Testis (tissue), 5 donors: Measurements from ENCODE around the gene RESF1. TPM values are rescaled to one million over a fixed set of nuclear protein-coding genes. Genes with fewer than 3 reads are reported as not detected.

ENCODE experiments used
- DNase-seq: peaks from one replicate; pipeline ENCODE4 v3.0.0-alpha.2; 2019
- H3K27ac ChIP-seq, 2 donors: fragments of 200-600 bp; sonication (generic); one replicate each; pipeline ENCODE4 v1.5.1; 2019
- H3K27me3 ChIP-seq: fragments of 200-600 bp; sonication (generic); one replicate; pipeline ENCODE4 v1.5.1; 2019
- H3K36me3 ChIP-seq: fragments of 200-600 bp; sonication (generic); one replicate; pipeline ENCODE4 v1.5.1; 2017; ENCODE audit warnings: low read depth; ENCODE audit errors: missing control alignments
- H3K4me1 ChIP-seq: fragments of 200-600 bp; sonication (generic); one replicate; pipeline ENCODE4 v1.5.1; 2019
- H3K4me3 ChIP-seq, 2 donors: fragments of 200-600 bp; sonication (generic); one replicate each; pipeline ENCODE4 v1.5.1; 2017 to 2019
- H3K9me3 ChIP-seq: fragments of 200-600 bp; sonication (generic); one replicate; pipeline ENCODE4 v1.5.1; 2017
- POLR2A ChIP-seq: fragments of 450-650 bp; IDR thresholded peaks from one replicate; pipeline ENCODE4 v1.6.1; 2017; ENCODE audit warnings: antibody characterized with exemption, mild to moderate bottlenecking, moderate library complexity
- WGBS, 2 donors: methylation state at CpG; one replicate each; pipeline ENCODE4 v1.1.5; 2018; 5-methylcytosine and 5-hydroxymethylcytosine counted together
- intact Hi-C: fragments of 100-400 bp; cut with DNase I; formaldehyde crosslinking; loops from one replicate; pipeline ENCODE4 v1.15.1; 2023; ENCODE audit warnings: low total_unique reads
- long read RNA-seq, 2 donors: transcript quantifications; one replicate each; lab custom pipeline, GENCODE V29; 2026
- polyA plus RNA-seq: library from polyadenylated mRNA; stranded (reverse); fragments of 350-450 nt; fragmentation: Illumina TruSeq; extraction: RNeasy Lipid Tissue Mini Kit (QIAGEN cat#74804); gene quantifications from one replicate; pipeline ENCODE4 v1.2.3, GENCODE V29; 2014; ENCODE audit warnings: low read depth, low replicate concordance; ENCODE audit not compliant: insufficient read depth
- total RNA-seq, 2 donors: library from RNA; depleted of rRNA; stranded (reverse); fragments of >200 nt; gene quantifications; one replicate each; pipeline ENCODE4 v1.2.3, GENCODE V29; 2016
- TF ChIP-seq, protein P1 (sequence below), 3 experiments: fragments of 450-650 bp in 2 of 3; fragments of 200-600 bp in 1 of 3; sonication (generic) in 1 of 3; IDR thresholded peaks; one replicate each; pipeline ENCODE4 v1.5.1; 2016 to 2019; ENCODE audit warnings: antibody characterized with exemption in 3 of 3, mild to moderate bottlenecking in 2 of 3, moderate library complexity in 1 of 3

RESF1 gene, protein sequence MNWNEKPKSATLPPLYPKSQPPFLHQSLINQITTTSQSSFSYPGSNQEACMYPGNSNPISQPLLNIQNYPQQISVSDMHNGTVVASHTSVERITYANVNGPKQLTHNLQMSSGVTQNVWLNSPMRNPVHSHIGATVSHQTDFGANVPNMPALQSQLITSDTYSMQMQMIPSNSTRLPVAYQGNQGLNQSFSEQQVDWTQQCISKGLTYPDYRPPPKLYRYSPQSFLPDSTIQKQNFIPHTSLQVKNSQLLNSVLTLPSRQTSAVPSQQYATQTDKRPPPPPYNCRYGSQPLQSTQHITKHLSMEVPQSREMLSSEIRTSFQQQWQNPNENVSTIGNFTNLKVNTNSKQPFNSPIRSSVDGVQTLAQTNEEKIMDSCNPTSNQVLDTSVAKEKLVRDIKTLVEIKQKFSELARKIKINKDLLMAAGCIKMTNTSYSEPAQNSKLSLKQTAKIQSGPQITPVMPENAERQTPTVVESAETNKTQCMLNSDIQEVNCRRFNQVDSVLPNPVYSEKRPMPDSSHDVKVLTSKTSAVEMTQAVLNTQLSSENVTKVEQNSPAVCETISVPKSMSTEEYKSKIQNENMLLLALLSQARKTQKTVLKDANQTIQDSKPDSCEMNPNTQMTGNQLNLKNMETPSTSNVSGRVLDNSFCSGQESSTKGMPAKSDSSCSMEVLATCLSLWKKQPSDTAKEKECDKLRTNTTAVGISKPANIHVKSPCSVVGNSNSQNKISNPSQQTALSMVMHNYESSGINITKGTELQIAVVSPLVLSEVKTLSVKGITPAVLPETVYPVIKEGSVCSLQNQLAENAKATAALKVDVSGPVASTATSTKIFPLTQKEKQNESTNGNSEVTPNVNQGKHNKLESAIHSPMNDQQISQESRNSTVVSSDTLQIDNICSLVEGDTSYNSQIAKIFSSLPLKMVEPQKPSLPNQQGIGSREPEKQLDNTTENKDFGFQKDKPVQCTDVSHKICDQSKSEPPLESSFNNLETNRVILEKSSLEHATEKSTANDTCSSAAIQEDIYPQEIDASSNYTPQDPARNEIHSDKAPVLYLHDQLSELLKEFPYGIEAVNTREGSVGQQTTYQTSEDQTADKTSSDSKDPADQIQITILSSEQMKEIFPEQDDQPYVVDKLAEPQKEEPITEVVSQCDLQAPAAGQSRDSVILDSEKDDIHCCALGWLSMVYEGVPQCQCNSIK (N-terminal part only)
- total RNA-seq (100 to 1,000 TPM in 1 of 2 donors, 10 to 100 TPM in 1; 96.1 to 101 TPM), polyA plus RNA-seq (13.7 TPM)
- long read RNA-seq, donor 1, full-length matches to known transcripts = 12 of 71 reads
- long read RNA-seq, donor 1, partial matches to known transcripts = 59 of 71 reads
- long read RNA-seq, donor 1, other reads (novel, unspliced or antisense) = 0 of 71 reads
- long read RNA-seq, donor 2, partial matches to known transcripts = 17 of 21 reads
- long read RNA-seq, donor 2, other reads (novel, unspliced or antisense) = 0 of 21 reads

DNA sequence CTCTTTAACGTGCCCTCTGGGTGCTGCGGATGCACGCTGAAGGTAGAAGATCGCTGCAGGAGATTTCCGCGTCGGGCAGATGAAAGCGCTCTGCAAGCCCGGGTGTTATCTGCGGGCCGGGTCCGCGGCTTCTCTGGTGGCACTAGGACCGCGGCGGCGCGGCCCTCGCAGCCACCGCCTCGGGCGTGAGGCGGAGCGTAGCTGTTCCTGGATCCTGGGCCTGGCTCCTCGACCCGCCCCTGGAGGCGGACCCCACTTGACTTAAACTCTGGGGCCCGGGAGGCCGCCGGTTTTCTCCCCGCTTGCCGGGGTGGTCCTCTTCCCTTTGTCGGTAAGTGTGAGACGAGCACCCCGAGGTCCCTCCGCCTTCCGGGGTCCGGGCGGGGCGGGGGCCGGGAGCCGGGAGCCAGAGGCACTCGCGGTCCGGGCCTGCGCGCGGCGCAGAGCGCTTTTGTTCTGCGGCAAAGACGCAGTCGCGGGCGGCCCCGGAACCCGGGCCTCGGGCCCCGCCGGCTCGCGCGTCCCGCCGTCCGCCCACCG lies at the start of gene RESF1:
Gene RESF1 (plus strand): TSS at position 255 of the 540 bp plus-strand sequence. CDS start 21,541 bp downstream, outside the sequence.
- peaks cover 20% of the 10 kb centered on the region for H3K4me1 ChIP-seq
- WGBS, 2 donors = 0% methylated on average over 42 to 54 of the region's 67 CpGs
- intact Hi-C loops = no loop called here
- no peaks in the 10 kb centered on the region for H3K27me3 ChIP-seq
- TF ChIP-seq, protein P1, sequence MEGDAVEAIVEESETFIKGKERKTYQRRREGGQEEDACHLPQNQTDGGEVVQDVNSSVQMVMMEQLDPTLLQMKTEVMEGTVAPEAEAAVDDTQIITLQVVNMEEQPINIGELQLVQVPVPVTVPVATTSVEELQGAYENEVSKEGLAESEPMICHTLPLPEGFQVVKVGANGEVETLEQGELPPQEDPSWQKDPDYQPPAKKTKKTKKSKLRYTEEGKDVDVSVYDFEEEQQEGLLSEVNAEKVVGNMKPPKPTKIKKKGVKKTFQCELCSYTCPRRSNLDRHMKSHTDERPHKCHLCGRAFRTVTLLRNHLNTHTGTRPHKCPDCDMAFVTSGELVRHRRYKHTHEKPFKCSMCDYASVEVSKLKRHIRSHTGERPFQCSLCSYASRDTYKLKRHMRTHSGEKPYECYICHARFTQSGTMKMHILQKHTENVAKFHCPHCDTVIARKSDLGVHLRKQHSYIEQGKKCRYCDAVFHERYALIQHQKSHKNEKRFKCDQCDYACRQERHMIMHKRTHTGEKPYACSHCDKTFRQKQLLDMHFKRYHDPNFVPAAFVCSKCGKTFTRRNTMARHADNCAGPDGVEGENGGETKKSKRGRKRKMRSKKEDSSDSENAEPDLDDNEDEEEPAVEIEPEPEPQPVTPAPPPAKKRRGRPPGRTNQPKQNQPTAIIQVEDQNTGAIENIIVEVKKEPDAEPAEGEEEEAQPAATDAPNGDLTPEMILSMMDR (IDR thresholded peaks at IDR 0.05) = no peak
- TF ChIP-seq POLR2A = no peak
- DNase-seq = peak; percentile 94
- H3K4me3 ChIP-seq = peak within 1 kb of the TSS; percentile 66 to 86
- no peaks in the 10 kb centered on the region for H3K36me3 ChIP-seq
- H3K9me3 ChIP-seq = no peaks in the 10 kb centered on the region
- H3K27ac ChIP-seq = peak within 1 kb of the TSS; percentile 89 to 91

DNA sequence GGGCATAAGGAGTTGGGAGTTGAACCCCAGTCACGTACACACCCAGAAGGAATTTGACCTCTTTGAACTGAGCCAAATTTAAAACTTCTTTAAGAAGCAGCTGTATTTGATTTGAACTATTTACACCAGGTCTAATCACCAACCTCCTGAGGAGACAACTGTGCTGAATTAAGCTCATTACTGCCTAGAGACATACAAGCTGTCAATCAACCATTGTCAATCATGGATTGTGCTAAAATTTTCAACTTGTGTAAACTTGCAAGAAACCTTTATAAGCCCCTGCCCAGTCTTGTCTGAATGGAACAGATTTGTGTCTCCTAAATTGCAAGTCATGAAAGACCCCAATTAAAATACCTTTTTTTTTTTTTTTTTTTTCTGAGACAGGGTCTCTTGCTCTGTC lies 44.3 kb upstream of the RESF1 start:
- TF ChIP-seq POLR2A = no peak
- TF ChIP-seq, protein P1 (IDR thresholded peaks at IDR 0.05) = no peak
- Histone ChIP-seq H3K36me3 (no peaks in the 10 kb centered on the region), H3K27ac (no peak overlapping the region), H3K4me1 (no peaks in the 10 kb centered on the region), H3K4me3 (no peak overlapping the region), H3K27me3 (no peaks in the 10 kb centered on the region), H3K9me3 (no peaks in the 10 kb centered on the region)
- WGBS, 2 donors = 56 to 63% methylated on average over 1 of the region's 1 CpG
- intact Hi-C loops = no loop called here
- DNase-seq = no peak

DNA sequence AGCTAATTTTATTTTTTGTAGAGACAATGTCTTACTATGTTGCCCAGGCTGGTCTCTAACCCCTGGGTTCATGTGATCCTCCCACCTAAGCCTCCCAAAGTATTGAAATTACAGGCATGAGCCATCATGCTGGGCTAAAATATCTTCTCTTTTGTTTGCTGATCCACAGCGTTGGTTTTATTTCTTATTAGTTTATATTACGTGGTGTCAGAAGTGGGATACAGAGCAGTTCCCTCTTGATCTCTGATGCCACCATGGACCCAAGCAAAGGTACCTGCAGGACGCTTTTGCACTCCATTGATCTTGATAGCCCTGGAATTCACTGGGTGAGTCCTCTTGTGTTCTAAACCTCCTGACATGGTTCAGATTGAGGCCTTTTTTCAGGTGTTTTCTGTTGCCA lies 43.8 kb upstream of the RESF1 start:
- H3K27ac ChIP-seq = no peak overlapping the region
- H3K4me3 ChIP-seq = no peak overlapping the region
- no peaks in the 10 kb centered on the region for H3K27me3 ChIP-seq
- no peaks in the 10 kb centered on the region for H3K4me1 ChIP-seq
- 91 to 96% methylated on average over 3 of the region's 3 CpGs for WGBS, 2 donors
- intact Hi-C loops = no loop called here
- no peaks in the 10 kb centered on the region for H3K9me3 ChIP-seq
- DNase-seq = no peak
- no peaks in the 10 kb centered on the region for H3K36me3 ChIP-seq
- no peak for TF ChIP-seq POLR2A
- TF ChIP-seq, protein P1 (IDR thresholded peaks at IDR 0.05) = no peak

DNA sequence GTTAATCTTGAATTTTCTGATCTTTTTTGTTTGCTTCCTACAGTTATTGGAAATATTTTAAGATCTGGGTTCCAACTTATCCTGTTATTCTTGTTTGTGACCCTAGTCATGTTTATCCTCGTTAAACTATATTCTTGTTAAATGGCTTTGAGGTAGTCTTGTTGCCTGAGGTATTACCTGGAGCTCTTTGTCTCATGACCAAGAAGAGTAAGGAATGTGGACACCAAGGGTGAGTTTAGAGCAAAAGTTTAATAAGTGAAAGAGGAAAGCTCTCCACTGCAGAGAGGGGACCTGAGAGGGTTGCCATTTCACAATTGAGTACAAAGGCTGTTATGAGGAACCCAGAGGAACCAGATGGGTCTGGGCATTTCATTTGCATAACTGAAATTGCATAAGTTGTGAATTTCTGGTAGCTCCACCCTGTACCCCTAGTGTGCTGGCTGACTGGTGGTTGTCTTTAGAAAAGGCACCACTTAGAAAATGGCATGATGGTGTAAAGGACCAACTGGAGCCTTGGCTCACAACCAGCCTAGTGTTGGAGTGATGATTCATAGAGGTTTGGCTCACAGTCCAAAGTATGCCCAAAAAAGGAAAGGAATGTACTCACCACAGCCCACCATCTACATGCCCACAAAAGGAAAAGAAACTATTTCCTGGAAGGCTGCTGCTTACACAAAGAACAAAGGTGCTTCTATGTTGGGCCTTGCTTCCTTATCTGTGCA lies 36.7 kb upstream of the RESF1 start:
- Histone ChIP-seq H3K27me3 (no peaks in the 10 kb centered on the region), H3K4me3 (no peak overlapping the region), H3K36me3 (no peaks in the 10 kb centered on the region), H3K9me3 (no peaks in the 10 kb centered on the region), H3K27ac (no peak overlapping the region), H3K4me1 (no peaks in the 10 kb centered on the region)
- intact Hi-C loops = no loop called here
- DNase-seq = no peak
- WGBS, 2 donors = 90 to 92% methylated on average over 1 of the region's 1 CpG
- TF ChIP-seq, protein P1 (IDR thresholded peaks at IDR 0.05) = no peak
- TF ChIP-seq POLR2A = no peak
